ENCODE measurements around the gene SLC2A13.
"Not testable (repeated sequence)": the region's sequence is repeated elsewhere in the genome, so short reads cannot be mapped to it uniquely, and the experiment has no call there.

Gene SLC2A13

DNA sequence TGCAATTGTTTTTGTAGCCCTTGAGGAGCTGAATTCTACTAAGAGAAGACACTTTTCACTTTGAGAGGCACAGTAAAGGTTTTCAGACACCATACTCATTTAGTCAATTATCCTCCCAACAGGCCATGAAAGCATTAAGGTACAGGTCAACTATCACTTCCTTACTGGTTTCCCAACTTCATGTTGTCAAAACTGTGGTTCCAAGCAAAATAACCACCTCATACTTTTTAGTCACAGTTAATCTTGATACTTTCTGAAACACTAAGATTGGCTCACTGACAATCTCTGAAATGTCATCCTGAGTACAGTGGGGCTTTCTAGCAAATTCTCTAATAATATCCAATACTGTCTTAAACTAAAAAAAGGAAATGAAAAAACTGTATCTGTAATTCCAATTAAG is 71.7 kb downstream of the SLC2A13 start:
- FAIRE-seq = no peak

- FAIRE-seq = no peak
Observed at GRCh38 chr12:40033242-40033630, 72.6 kb downstream of the SLC2A13 start.

DNA sequence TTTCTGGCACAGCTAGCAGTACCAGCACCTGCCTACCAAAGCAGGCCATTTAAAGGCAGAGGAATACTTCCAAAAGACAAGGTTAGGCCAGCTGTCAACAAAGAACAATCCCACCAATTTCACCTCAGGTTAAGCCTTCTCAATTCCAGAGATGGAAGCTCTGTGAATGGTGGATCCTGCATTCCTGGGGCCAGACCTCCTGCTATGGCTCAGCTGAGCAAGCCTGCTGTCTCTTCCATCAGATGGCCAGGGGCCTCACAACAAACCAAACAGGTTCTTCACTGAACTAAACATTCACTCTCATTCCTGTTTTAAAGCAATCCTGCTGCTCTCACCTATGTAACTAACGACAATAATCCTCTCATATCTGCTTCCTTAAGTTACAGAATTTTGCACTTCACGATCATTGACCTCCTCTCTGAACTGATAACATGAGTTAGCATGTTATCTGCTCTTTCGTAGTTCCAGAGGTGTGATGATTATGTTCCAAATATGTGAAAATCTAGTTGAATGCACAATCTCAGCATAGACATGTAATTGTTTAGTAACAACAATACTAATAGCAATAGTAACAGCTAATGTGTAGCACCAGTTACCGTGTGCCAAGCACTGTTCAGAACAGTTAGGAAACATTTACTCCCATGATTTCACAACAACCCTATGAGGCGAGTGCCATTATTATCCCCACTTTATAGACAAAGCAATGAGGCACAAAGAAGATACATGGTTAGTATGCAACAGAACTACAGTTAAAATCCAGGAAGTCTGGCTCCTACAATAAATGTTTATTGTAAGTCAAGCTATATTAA is 73.2 kb downstream of the SLC2A13 start:
- no peak for FAIRE-seq

DNA sequence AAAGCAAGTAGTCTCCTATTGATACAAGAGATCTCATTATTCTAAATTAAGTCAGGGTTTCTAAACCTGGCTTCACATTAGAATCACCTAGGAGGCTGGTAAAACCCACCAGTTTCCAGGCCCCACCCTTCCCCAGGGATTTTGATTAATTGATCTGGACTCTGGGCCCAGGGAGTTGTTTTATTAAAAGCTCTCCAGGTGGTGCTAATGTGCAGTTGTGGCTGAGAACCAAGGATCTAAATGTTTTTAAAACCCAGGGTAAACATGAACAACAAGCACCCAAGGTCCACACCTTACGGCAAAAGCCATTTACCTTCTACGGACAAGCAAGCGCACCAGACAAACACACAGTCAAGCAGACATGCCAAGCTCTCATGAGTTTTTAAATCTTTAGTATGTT is 73.9 kb downstream of the SLC2A13 start:
- FAIRE-seq = no peak

- FAIRE-seq = not testable (repeated sequence)
Observed at GRCh38 chr12:40030970-40031369, 74.9 kb downstream of the SLC2A13 start.

DNA sequence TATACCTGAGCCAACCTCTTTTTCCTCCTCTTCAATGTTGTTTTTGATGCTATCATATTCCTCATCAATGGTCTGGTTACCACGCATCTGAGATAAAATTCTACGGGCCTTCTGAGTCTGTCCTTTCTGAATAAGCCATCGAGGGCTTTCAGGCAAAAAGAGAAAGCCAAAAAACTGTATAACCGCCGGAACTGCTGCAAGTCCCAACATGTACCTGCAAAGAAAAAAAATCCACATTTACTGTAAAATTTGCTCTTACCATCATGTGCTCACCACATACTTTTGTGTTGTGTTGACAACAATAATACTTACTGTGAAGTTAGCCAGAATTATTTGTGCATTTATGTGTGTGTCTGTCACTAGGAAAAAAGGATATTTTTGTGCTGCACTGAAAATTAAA is 77.6 kb downstream of the SLC2A13 start:
- no peak for FAIRE-seq

- no peak for FAIRE-seq
Observed at GRCh38 chr12:40022850-40023249, 83.0 kb downstream of the SLC2A13 start.

DNA sequence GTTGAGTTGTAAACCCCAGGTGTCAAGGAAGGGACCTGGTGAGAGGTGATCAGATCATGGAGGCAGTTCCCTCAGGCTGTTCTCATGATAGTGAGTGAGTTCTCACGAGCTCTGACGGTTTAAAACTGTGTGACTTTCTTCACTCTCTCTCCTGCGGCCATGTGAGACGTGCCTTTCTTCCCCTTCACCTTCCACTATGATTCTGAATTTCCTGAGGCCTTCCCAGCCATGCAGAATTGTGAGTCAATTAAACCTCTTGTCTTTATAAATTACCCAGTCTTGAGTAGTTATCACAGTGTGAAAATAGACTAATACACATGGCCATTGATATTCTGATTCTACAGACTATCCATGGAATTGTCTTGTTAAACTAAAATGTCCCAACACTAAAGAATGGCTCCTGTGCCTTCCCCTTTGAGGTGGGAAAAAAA is 85.6 kb downstream of the SLC2A13 start:
- FAIRE-seq = no peak

GRCh38 chr12:40017488-40017887 is 88.4 kb downstream of the SLC2A13 start:
- FAIRE-seq = no peak

GRCh38 chr12:40016980-40017379 is 88.9 kb downstream of the SLC2A13 start:
- FAIRE-seq = peak; percentile 84

- FAIRE-seq = peak; percentile 5
Observed at GRCh38 chr12:40015881-40016280, 90.0 kb downstream of the SLC2A13 start.

DNA sequence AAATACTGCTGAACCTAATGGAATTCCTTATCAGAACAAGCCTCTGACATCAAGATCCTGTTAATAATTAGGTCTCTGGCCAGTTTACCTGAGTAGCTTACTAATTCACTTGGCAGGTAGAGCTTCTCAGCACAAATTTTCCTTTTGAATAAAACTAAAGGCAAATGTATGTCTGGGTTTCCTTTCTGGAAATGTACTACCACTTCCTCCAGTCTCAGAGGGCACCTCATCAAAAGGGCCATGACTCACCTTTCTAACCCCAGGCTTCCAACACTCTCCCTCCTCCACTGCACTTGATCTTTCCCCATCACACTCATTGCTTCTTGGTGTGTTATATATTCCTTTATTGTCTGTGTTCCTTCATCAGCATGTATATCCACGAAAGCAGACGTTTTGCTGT is 90.5 kb downstream of the SLC2A13 start:
- FAIRE-seq = no peak

GRCh38 chr12:40013847-40014246 is 92.0 kb downstream of the SLC2A13 start:
- peak; percentile 89 for FAIRE-seq

DNA sequence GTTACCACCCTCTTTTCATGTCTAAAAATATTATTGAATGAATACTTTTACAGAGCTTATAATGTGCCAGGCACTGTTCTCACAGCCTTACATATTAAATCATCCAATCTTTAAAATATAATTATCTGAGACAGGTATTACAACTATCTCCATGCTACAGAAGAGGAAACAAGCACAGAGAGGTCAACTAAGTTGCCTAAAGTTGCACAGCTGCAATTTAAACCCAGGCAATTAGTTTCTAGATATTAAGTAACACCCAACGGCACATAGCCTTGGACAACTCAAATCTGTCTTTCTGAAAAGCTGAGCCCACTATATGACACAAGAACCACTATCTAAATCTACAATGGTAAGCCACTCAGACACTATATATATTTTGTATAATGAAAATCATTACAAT is 92.6 kb downstream of the SLC2A13 start:
- no peak for FAIRE-seq

DNA sequence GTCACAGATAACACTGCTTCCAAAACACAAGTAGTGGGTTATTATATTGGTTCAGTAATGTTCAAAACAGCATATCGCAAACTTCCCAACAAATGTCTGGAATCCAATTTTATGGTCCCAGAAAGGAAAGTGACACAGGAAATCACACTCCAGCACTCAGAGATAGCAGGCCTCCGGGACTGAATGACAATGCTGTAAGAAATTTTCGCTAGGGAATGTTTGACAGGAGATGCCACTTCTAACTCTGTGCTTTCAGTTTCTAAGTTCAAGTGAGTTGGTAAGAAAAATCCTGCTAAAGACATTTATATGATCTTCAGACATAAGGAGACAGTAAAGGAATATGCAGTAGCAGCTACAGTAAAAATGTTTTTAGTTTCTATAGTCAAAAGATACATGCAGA is 93.2 kb downstream of the SLC2A13 start:
- FAIRE-seq = no peak

GRCh38 chr12:40011775-40012129 is 94.1 kb downstream of the SLC2A13 start:
- FAIRE-seq = no peak

DNA sequence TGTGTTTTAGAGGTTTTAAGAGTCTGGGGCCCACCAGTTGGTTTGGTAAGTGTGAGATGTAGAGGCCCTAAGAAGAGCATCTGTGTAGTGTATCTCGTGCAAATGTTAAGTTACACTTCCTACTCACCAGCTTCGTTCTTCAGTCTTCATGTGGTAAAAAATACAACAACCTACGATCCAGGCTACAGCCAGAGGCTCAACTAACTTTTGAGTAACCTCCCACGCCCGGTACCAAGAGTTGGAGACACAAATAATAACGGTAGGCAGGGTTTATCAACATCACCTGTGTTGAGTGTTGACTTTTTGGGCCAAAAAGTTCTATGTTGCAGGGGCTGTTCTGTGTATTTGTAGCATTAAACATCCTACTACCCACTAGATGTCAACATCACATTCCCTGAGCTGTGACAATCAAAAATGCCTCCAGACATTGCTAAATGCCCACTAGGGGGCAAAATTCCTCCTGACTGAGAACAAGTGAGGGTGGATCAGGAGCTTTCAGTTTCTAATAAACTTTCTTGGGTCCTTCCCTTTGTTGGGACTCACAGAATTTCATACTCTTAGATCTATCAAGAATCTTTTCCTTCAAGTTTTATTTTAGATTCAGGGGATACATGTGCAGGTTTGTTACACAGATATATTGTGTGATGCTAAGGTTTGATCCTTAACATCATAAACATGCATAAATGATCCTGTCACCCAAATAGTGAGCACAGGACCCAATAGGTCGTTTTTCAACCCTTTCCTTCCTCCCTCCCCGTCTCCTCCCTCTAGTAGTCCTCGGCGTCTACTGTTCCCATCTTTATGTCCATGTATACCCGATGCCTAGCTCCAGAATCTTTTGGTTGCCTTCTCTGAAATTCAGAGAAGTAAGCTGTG is 94.7 kb downstream of the SLC2A13 start:
- FAIRE-seq = peak; percentile 24

DNA sequence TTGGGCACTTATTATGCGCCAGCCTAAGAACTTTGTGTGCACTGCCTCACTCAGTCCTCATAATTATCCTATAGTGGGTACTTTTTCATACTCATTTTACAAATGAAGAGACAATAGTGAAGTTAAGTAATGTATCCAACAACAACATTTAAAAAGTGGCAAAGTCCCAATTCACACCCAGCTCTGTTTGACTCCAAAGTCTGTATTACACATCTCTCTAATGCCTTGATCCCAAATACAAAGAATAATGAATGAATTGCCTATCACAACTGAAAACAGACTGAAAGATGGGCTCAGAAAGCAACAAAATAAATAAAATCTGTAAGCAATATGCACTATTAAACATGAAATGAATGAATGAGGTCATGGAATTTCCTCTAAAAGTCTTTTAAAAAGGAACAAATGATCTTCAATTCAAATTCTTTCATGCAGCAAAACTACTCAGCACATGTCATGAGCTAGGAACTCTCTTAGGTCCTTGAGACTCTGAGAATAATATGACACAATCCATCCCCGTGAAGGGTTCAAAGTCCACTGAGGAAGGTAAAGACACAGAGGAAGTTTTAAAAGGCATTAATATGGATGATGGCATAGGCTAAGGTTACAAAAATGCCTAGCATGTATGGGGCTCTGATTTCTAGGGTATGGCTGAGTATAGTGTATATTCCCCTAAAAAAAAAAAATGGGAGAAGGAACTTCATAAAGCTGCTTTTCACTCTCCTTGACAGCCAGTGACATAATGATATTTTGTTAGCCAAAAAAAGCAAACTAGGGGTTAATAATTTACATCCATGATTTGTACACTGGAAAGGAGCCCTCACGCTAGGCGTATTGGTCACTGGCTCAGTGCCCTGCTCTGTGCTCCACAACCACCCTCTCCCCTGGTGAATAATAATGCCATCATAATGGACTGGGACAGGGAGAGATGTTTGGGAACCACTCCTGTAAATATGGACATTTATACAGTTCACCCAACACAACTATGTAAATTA is 103.4 kb downstream of the SLC2A13 start:
- no peak for FAIRE-seq

DNA sequence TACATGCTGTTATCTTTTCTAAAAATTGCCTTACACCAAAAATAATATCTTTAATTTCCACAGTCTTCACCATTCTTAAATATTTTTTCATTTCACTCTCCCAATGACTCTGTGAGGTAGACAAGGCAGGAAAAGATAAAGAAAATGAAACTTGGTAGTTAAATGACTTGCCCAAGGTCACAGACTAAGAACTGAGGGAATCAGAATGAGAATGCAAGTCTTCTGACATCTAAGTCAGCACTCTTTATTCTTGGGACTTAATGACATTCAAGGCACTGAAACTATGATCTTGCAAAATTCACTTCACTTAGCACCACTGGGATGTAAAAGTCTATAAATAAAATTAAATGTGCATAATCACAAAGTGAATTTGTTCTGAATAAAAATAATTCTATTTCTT is 104.5 kb downstream of the SLC2A13 start:
- no peak for FAIRE-seq

DNA sequence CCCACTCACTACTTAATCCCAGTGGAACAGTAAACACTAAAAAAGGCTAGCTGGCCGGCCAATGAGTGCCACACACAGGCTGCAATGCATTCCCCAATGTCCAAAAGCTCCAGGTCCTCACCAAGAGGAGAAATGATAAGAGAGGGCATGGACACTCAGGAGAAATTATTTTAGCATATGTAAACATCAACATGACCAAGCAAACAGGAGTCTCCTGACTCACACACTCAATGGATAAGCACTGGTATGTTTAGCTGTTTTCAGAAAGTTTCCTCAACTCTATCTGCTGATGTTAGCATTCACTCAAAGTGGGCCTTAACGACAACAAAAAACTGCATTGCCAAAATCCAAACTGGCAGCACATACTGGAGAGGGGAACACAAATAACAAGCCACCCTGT is 105.0 kb downstream of the SLC2A13 start:
- no peak for FAIRE-seq

DNA sequence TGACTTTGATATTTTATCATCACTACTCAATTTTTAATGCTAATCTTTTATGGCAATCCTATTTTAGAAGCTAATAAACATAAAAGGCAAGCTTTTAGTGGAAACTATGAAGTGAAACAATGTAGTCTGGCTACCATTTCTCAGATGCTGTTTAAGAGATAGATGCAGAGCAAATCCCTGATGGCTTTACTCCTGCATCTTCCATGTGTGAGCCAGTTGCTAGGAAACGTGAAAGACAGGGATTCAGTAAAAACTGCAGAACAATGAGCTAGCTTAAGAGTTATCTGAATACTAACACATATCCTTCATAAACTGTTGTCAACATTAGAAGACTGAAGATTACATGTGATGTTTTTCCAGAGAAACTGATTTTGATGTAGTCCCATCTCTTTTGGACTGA is 112.6 kb downstream of the SLC2A13 start:
- no peak for FAIRE-seq

All from colon (tissue), 2 donors.